ENCODE data around the gene SAMHD1.

DNA sequence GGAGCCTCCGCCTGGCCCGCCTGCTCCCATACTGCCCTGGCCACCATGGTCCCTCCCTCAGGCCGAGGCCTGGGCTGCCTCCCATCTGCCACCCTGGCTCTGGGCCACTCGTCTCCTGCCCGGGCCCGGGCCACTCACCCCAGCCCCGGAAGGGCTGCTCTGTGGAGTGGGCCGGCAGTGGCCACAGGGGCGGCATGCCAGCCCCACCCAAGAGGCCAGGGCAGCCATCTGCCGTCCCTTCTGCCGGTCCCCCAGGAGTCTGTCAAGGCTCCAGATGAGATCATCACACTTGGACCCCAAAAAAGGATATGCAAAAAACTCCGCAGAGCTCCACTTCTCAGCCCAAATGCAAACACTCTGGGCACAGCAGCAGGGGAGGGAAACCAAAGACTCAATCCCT is 99.3 kb downstream of the SAMHD1 start:
- TF ChIP-seq POLR2A (IDR thresholded peaks at IDR 0.05) (no peak), CTCF (IDR thresholded peaks at IDR 0.05) (no peak)

Measured in esophagus squamous epithelium (tissue), 4 donors.